Activated CD8-positive, alpha-beta memory T cell treated with anti-CD3 and anti-CD28 coated beads for 1 hour (primary cell): ENCODE measurements around the gene FOXL1.

Experiments
- DNase-seq, 2 donors: peaks; one replicate each; pipeline ENCODE4 v3.0.0-alpha.2; 2020; ENCODE audit warnings: low read depth in 1 of 2; ENCODE audit errors: extremely low read depth in 1 of 2

Gene FOXL1

GRCh38 chr16:86602521-86602920 is 24.2 kb downstream of the FOXL1 start:
- DNase-seq = no peak

GRCh38 chr16:86604436-86605193 is 26.3 kb downstream of the FOXL1 start:
- DNase-seq = peak in 1 of 2 donors; percentile 22

- no peak for DNase-seq
Observed at GRCh38 chr16:86605950-86606349, 27.6 kb downstream of the FOXL1 start.

GRCh38 chr16:86608301-86608747 is 30.0 kb downstream of the FOXL1 start:
- no peak for DNase-seq

- no peak for DNase-seq
Observed at GRCh38 chr16:86609115-86609514, 30.8 kb downstream of the FOXL1 start.

- no peak for DNase-seq
Observed at GRCh38 chr16:86609661-86610060, 31.3 kb downstream of the FOXL1 start.

DNA sequence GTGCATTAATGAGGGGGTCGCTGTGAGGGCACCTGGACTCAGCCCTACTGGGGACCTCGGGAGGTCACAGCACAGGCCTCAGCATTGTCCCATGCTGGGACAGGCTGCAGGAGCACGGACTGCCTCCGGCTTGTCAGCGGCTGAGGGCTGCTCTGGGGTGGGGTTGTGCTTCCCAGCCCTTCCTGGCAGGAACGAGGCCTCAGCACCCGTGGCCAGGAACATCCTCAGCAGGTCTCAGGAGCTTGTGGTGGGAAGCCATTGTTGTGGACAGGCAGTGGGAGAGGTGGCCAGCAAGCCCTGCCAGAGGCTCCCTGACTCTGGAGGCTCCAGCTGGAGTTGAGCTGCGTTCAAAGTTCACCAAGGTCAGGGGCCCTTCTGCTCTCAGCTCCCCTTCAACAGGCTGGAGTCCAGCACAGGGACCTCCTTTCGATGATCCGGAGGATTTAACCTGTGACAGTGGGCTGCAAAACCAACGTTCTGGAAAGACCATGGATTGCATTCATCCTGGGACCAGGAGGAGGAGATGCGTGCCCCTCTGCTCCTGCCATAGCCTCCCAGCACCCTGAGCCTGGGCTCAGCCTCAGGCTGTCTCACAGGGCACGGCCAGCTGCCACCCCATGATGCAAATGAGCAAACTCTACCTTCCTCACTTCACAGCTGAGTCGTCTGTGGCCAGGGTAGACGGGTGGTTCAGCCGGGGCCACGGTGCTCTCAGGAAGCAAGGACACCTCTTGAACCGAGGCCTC is 32.6 kb downstream of the FOXL1 start:
- no peak for DNase-seq

- no peak for DNase-seq
Observed at GRCh38 chr16:86611525-86611855, 33.1 kb downstream of the FOXL1 start.

DNA sequence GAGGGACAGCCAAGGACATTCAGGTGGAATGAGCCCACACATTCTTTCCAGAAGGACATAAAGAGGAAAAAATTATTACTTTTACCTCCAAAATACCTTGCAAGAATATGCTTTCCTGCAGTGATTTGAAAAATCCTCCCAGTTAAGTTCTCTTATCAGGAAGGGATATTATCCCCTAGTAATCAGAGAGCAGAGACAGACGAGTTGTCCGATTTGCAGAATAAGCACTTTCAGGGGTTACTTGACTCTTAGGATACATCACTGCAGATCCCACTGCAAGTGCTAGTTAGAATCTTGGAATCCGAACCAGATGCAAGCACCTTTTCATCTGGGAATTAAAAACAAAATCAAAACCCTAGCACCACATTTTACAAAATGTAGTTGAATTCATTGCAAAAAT is 33.6 kb downstream of the FOXL1 start:
- no peak for DNase-seq

DNA sequence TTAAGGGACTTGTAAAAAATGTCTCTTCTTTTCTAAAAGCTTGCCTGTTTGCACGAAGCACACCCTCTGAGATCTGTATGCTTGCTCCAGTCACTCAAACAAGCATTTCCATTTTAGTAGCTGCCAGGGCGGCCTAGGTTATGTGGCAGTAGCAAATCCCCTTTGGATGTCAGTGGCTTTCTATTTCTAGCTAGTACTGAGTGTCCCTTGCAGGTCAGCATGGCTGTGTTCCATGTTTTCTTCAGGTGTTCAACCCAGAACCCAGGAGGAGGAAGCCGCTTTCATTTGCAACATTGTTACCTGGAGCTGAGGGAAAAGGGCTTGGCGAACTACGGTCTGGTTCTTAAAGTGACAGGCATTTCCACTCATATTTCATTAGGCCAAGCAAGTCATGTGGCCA is 36.4 kb downstream of the FOXL1 start:
- no peak for DNase-seq

DNA sequence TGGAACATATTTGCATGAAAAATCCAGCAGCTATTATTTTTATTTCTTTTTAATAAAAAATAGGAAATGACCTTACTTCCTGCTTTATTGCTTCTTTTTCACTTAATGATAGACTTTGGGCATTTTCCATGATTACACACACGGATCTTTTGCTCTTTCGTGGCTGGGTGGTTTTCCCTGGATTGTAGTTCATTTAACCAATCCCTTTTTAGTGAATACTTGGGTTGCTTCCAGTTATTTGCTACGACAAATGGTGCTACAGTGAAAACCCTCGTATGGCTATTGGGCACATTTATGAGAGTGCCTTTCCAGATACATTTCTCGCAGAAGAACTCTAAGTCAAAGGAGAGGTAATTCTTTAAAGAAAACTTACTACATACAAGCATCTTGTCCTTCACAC is 38.6 kb downstream of the FOXL1 start:
- DNase-seq = no peak

DNA sequence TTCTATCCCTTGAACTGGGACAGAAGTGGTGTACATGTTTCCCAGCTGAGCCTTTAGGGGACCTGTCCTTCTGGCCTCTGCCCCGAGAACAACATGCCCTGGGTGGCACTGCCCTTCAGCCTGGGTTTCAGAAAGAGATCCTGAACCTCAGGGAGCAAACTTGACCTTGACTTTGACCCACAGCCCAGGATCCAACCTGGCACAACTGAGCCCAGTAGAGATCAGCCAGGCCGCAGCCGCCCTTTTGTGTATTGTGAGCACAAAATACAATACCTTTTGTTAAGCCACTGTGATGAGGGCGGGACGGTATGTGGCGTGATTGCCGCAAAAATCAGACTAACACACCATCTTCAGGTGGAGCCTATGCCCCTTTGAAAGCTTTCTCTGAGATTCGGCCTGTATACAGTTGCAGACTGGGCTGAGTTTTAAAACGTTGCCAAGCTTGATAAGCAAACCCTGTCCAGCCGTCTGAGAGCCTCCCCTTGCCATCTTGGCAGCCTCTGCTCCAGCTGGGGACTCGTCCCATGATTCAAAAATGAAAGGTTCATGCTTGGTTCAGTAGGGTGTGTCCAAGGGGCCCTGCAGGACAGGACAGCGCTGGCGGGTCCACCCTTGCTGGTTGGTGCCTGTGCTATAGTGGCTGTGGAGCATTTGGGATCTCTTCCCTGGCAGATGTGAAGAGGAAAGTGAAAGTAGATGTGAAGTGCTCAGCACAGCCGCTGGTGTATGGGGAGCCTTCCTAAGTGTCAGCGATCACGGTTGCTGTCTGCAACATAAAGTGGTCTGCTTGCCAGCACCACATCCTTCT is 40.3 kb downstream of the FOXL1 start:
- no peak for DNase-seq

GRCh38 chr16:86619239-86619794 is 41.0 kb downstream of the FOXL1 start:
- no peak for DNase-seq

- DNase-seq = no peak
Observed at GRCh38 chr16:86620184-86620583, 41.8 kb downstream of the FOXL1 start.

- DNase-seq = no peak
Observed at GRCh38 chr16:86621966-86622365, 43.6 kb downstream of the FOXL1 start.

DNA sequence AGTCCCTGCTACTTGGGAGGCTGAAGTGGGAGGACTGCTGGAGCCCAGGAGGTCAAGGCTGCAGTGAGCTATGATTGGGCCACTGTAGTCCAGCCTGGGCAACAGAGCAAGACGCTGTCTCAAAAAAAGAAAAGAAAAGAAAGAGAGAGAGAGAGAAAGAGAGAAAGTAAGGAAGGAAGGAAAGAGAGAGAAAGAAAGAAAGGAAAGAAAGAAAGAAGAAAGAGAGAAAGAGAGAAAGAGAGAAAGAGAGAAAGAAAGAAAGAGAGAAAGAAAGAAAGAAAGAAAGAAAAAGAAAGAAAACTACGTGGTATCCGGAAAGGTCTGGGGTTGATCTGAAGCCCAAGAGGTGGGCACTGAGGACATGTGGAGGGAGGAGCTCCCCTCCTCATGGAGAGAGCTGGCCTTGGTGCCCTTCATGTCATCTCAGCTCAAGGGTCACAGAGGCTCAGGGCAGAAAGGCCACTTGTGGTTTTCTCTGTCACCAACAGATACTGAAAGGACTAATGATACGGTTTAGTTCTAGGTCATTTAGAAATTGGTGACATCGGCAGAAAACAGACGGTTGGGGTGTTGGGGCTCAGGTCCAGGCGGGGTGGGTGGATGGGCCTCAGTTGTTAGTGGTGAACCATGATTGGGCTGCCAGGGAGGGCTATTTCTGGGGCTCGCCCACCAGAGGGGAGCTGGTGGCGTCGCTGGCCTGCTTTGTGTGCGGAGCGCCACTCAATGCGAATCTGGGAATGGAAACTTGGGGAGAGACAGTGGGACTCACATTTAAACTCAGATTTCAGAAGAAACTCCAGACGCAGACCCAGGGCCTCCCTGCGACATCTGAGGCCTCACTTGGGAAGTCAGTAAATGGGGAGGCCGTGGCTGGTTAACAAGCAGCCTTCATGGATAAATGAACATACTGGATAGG is 44.6 kb downstream of the FOXL1 start:
- no peak for DNase-seq

DNA sequence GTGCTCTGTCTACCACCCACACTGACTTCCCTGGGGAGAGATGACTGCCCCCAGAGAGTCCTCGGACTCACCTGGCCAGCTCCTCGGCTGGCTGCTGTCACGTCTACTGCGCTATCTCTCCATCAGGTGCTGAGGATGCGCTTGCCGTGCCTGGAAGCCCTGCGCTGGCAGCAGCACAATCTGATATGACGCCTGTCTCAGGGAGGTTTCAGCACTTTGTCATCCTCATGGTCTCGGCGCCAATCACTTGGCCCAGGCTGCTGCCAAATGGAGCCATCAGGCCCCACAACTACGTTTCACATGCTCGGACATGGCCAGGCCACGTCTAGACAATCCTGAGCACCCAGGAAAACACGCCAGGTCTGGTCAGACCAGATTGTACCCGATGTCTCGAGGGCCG is 46.7 kb downstream of the FOXL1 start:
- DNase-seq = no peak

GRCh38 chr16:86625821-86626220 is 47.5 kb downstream of the FOXL1 start:
- no peak for DNase-seq

DNA sequence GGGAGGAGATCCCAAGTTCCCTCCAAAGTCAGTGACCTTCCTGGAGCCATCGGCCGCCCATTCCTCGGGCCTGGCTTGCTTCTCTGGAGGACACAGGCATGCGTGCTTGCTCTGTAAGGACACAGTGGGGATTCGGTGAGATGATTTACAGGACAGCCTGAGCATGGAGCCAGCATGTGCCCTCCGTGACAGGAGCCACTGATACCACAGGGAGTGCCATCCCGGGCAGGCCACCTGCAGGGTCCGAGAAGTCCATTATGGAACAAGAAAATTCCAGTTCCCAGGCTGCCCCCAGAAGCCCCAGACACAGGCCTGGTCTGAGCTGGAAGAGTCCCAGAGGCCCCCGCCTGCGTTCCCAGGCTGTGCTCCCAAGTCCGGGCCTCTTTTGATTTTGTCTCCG is 47.9 kb downstream of the FOXL1 start:
- DNase-seq = no peak

DNA sequence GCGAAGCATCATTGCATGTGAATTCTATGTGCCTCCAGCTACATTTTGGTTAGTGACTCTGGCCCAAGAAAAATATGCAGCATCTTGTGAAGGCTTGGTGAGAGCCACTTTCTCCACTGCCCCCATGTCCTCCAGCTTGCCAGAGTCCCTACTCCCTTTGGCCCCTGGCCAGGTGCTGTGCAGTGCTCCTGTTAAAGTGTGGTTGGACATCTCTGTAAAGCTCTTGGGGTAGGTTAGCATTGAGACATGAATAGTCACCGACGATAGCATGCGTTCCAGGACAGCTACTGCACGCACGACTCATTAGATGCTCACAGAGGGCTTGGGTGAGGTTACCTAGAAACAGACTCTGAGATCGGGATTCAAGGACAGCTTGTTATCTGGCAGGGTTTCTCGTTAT is 48.6 kb downstream of the FOXL1 start:
- DNase-seq = no peak
